ENCODE data around the gene SPACDR.

- TF ChIP-seq SP1 (IDR thresholded peaks at IDR 0.05) = no peak
- no peak for TF ChIP-seq FOXM1 (IDR thresholded peaks at IDR 0.05; ENCODE audit: borderline replicate concordance)
These were observed 34.2 kb downstream of the SPACDR start, which contains the start of gene MEPCE for GRCh38 chr7:100429637-100430492.

All from HEK293T (cell line).